Skin epidermis (tissue), 12 donors: ENCODE results near the gene TMEM43.
"Not testable (repeated sequence)": the region's sequence is repeated elsewhere in the genome, so short reads cannot be mapped to it uniquely, and the experiment has no call there.

Experiments
- H3K27ac ChIP-seq, 21 experiments: fragments of 200-600 bp; sonication (generic) in 11 of 21; one replicate each; pipeline ENCODE4 v1.5.0; 2020; ENCODE audit warnings: mild to moderate bottlenecking in 3 of 21, inconsistent platforms in 2 of 21, moderate library complexity in 2 of 21
- H3K4me3 ChIP-seq, 7 experiments: fragments of 200-600 bp; sonication (generic) in 2 of 7; one replicate each; pipeline ENCODE4 v1.5.0; 2020; ENCODE audit warnings: inconsistent platforms in 2 of 7, mild to moderate bottlenecking in 2 of 7, moderate library complexity in 1 of 7

The TMEM43 gene

GRCh38 chr3:14120921-14121448 is 3.9 kb upstream of the TMEM43 start:
- not testable (repeated sequence) for H3K4me3 ChIP-seq, H3K27ac ChIP-seq

DNA sequence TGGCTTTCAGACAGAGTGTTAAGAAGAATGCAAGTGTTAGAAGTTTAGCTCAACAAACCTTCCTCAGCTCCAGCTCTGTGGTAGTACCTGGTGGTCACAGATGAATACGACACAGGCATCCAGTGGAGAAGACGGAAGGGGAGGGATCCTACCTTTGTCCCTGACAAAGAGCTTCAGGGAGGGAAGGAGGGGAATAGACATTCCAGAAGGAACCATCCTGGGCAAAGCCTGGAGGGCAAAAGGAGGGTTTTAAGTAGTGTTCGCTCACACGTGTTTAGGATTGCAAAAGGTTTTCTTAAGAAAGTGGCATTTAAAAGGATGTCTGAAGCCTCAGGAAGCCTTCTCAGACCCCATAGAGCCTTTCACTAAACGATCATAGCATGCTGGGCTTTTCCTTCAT is 3.0 kb upstream of the TMEM43 start:
- Histone ChIP-seq H3K27ac (peak overlapping the region in 2 of 21 experiments; percentile 7 to 10), H3K4me3 (no peak overlapping the region)

DNA sequence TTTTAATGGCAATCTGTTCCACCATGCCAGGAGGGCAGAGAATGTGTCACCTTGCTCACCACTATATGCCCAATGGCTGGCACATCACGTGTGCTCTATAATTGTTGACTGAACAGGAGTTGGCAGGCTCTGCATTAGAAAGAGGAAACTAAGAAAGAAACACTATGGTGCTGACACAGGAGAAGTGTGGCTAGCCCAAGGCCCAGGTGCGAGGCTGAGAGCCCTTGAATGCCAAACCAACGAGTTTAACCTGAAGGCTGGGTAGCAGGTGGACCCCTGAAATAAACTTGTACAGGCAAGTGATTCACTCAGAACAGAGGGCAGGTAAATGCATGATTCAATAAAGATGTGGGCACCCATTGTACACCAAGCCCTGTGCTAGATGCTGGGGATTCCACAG is 2.6 kb upstream of the TMEM43 start:
- Histone ChIP-seq H3K27ac (peak overlapping the region in 2 of 21 experiments; percentile 7 to 10), H3K4me3 (no peak overlapping the region)

DNA sequence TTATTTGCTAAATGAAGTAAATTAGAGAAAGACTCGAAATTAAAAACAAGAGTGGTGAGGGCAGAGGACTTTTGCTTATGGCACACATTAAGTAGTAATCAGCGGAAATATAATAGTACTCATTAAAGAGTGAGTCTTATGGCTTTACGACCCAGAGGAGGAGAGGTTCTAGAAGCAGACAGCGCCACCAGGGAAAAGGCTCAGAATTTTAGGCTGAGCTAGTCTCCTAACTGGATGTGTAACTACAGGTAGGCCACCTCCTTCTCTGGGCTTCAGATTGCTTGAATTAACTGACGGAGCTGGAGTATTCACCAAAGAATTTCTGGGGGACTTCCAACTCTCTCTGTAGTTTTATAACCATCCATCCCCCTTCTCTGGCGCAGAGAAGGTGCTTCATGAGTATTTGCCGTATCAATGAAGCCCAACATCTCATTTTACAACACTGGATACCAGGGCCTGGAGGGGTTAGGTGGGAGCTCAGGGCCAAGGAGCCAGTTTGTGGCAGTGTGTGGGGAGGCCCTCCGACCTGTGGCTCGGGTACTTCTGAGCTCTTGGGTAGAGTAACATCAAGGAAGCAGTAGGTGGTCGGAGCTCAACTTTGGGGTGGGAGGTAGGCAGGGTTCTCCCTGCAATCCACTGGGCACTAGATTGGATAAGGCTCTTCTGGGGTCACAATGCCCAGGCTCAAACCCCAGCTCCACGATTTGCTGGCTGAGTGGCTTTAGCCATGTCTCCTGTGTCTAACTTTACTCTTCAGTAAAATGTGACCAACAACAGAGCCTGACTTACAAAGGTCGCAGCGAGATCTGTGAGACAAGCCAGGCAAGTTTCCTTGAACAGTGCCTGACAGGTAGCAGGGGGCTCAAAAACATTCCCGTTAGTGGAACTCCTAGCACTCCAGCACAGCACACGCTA is 1.3 kb upstream of the TMEM43 start:
- Histone ChIP-seq H3K27ac (peak overlapping the region in 20 of 21 experiments; percentile 88 to 99 (median 97)), H3K4me3 (peak overlapping the region; percentile 69 to 98 (median 85))

- H3K27ac ChIP-seq: peak overlapping the region; percentile 88 to 99 (median 97)
- H3K4me3 ChIP-seq: peak overlapping the region; percentile 69 to 98 (median 85)
Observed at GRCh38 chr3:14124223-14124614, 633 bp upstream of the TMEM43 start.

DNA sequence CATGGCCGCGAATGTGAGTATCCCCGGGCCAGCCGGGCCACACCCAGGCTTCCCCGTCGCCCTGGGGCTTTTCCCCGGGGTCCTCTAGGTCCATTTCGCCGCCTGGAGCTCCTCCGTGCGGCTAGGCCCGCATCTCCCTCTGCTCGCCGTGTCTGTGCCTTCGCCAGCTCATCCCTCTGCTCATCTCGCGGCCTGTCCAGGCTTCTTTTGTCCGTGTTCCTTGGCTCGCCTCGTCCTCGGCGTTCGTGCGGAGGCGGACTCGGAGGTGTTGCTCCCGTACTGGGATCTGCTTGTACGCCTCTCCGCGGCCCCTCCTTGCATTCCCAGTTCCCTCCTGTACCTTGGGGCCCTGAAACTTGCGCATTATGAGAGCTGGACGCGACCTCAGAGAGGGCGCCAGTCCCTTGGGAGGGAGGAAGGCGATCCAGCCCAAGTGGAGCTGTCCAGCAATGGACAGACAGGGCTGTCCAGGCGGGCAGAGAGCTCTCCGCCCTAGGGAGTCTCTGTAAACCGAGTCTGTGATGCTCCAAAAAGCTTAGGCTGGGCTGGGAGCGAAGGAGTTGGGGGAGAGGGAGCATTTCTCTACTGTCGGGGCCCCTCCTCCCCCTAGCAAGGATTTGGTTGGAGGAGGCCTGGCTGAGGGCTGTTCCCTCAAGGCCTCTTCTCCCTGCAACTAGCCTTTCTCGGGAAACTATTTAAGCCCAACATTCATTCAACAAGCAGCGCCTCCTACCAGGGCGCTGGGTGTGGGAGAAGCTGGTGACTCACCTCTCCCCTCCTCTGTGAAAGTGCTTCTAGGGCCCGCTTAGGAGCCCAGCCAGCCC is 553 bp downstream of the TMEM43 start:
- Histone ChIP-seq H3K4me3 (peak overlapping the region; percentile 69 to 98 (median 85)), H3K27ac (peak overlapping the region; percentile 79 to 99 (median 97))

DNA sequence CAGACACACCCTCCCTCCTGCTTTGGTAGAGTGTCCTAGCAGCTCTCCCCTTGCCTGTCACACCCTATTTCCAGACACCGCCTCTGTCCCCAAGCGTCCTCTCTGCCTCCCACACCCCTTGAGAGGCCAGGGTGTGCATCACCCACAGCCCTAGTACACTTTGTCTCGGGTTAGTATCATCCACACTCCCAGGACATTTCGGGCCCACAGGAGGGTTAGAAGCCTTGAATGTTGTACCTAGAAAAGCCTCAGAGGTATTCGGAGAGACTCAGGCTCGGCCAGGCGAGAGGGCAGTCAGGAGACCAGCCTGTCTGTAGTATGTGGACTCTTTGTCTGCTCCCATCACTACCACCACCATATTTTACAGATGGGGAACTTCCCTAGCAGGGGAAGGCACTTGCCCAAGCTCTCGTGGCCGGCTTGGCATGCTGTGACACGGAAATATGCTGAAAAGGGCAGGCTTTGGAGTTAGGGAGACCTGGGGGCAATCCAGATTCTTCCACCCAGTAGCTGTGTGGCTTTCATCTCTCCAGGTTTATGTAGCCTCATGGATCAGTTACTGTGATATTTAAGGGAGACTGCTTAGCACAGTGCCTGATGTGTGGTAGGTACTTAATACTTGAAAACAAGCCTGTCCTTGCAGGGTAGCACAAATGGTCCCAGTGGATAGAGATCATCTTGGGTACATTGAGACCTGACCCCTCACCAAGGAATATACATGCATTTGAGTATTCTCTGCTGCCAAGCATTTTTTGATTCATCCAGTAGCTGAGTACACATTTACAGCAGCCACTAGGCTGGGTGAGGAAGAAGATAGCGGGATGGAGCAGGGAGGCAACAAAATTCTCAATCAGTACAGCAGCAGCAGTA is 1.4 kb downstream of the TMEM43 start:
- Histone ChIP-seq H3K27ac (peak overlapping the region in 20 of 21 experiments; percentile 35 to 99 (median 97)), H3K4me3 (peak overlapping the region; percentile 69 to 98 (median 85))

DNA sequence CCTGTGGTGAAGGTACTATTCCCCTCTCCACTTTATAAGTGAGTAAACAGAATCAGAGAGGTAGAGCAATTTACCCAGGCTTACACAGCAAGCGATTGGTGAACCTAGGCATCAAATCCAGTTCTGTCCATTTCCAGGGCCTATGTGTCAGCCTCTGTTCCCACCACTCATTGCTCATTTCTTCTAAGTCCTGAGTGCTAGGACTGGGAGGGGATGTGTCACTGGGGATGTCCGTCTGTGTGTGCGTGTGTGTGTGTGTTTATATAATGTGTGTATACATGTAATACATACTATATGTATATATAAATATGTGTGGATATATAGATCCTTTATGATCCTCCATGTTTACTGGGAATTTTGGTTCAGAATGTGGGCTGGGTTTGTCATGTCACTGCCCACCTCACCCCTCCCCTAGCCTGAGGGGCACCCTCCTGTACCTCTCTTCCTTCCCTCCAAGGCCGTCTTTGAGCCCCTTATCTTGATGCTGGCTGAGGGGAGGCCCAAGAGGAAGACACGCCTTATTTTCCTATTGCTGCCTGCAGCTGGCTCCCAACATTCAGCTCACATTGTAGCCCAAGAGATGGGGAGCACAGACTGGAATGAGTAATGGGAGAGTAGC is 2.1 kb downstream of the TMEM43 start:
- H3K27ac ChIP-seq: peak overlapping the region in 11 of 21 experiments; percentile 88 to 99 (median 98)
- peak overlapping the region in 2 of 7 experiments; percentile 69 to 94 for H3K4me3 ChIP-seq

DNA sequence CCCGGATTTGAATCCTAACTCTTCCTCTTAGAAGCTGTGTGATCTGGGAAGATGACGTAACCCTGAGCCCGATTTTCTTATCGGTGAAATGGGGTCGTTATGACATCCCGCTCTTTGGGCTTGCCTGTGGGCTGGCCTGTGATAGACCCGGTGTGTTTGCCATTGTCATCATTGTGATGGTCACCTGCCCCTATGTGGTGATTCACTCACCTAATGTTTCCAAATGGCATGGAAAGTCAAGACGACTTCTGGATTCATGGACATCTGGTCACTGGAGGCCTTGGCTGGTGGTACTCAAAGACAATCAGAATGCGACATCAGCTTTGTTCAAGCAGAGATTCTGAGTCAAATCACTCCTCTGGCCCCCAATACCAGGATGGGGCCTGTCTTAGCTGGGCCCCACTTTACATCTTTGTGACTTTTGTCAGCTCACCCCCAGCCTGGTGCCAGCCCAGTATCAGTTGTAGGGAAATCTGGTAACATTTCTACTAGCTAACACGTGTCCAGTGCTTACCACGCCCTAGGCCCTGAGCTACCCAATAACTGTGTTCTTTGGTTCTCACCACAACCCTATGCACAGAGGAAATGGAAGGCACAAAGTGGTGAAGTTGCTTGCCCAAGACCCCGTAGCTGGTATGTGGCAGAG is 2.8 kb downstream of the TMEM43 start:
- peak overlapping the region in 1 of 21 experiments; percentile 45 for H3K27ac ChIP-seq
- H3K4me3 ChIP-seq: no peak overlapping the region

- Histone ChIP-seq H3K27ac (no peak overlapping the region), H3K4me3 (no peak overlapping the region)
Observed at GRCh38 chr3:14128724-14129123, 3.9 kb downstream of the TMEM43 start.

- peak overlapping the region in 1 of 21 experiments; percentile 42 for H3K27ac ChIP-seq
- no peak overlapping the region for H3K4me3 ChIP-seq
Observed at GRCh38 chr3:14129296-14129695, 4.4 kb downstream of the TMEM43 start.

DNA sequence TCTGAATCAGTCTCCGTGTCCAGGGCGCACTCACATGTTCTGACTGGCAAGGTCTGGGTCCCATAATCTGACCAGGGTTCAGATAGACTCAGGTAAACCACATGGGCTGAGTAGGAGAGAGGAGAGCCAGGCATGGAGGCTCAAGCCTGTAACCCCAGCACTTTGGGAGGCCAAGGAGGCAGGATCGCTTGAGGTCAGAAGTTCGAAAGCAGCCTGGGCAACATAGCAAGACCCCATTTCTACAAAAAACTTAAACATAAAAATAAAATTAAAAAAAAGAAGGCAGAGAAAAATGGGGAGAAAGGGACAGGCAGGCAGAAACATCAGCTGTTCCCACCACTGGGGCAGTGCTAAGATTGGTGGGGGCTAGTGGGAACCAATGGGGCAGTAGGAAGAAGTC is 5.4 kb downstream of the TMEM43 start:
- Histone ChIP-seq H3K4me3 (no peak overlapping the region), H3K27ac (peak overlapping the region in 1 of 21 experiments; percentile 3)

GRCh38 chr3:14130707-14131106 is 5.9 kb downstream of the TMEM43 start:
- H3K27ac ChIP-seq: no peak overlapping the region
- H3K4me3 ChIP-seq: no peak overlapping the region

GRCh38 chr3:14131134-14131533 is 6.3 kb downstream of the TMEM43 start:
- H3K27ac ChIP-seq: peak overlapping the region in 1 of 21 experiments; percentile 26

GRCh38 chr3:14132120-14132519 is 7.3 kb downstream of the TMEM43 start:
- peak overlapping the region in 1 of 21 experiments; percentile 13 for H3K27ac ChIP-seq
- no peak overlapping the region for H3K4me3 ChIP-seq

More at GRCh38 chr3:14131134-14131533, 6.3 kb downstream of the TMEM43 start:
- no peak overlapping the region for H3K4me3 ChIP-seq

DNA sequence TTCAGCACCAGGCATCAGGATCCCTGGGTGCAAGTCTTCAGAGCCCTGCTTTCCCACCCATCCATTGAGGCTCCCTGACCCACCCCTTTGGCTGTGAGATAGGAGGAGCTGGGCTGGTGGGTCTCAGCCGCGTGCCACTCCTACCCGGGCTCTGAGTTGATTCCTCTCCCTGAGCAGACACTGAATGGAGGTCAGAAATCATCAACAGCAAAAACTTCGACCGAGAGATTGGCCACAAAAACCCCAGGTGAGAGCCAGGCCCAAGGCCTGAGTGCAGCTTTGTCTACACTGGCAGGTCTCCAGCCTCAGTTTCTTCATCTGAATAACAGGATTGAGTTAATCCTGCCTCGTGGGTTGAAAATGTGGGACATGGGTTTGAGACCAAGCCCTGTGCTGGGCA is 7.8 kb downstream of the TMEM43 start:
- no peak overlapping the region for H3K4me3 ChIP-seq
- H3K27ac ChIP-seq: peak overlapping the region in 1 of 21 experiments; percentile 13

DNA sequence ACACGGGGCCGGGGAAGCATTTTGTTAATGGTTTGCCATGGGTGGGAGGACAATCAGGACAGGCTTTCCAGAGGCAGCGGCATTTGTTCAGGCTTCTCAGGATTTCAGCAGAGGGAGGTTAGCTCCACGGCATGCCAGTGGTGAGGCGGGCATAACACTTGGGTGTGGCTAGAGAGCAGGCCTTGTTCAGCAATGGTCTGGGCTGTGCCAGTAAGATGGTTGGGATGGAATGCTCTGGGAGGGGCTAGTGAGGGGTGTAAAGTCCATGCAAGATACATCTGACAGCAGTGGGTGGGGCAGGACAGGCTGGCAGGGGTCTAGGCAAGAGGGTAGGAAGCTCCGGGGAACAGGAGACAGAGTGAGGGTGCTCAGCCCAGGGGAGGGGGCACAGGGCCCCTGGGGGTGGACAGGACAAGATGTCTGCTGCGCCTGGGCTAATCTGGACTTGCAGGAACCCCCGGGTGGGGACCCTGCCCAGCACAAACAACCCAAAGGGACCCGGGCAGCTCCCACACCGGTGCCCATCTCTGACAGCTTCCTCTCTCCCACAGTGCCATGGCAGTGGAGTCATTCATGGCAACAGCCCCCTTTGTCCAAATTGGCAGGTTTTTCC is 8.4 kb downstream of the TMEM43 start:
- Histone ChIP-seq H3K4me3 (no peak overlapping the region), H3K27ac (peak overlapping the region in 2 of 21 experiments; percentile 11 to 18)

DNA sequence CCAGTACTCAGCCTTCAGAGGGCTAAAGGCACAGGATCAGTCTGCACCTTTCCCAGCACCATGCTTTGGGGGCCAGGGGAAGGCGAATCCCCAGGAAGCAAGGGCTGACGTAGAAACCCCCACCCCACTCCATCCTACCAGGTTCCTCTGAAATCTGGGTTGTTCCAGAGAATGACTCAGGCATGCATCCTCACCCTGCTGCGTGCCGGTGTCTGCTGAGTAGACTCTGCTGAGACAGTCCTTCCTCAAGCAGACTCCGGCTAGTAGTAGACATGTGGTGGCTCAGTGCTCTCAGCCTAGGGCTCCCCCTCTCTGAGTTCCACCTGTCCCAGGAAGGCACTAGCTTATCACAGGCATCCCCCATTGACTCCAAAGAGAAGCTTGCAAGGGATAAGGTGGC is 9.0 kb downstream of the TMEM43 start:
- H3K4me3 ChIP-seq: no peak overlapping the region
- H3K27ac ChIP-seq: peak overlapping the region in 2 of 21 experiments; percentile 11 to 18
